GM12874 (cell line): ENCODE results near the gene LOC101059915.
A peak's percentile ranks its signal among the peaks of the same experiment; 100 is the strongest.

Experiments
- CTCF ChIP-seq: IDR thresholded peaks from 2 replicates; pipeline ENCODE4 v1.5.1; 2011; ENCODE audit warnings: low read depth, mild to moderate bottlenecking, control low read depth, low read length, moderate library complexity; ENCODE audit not compliant: insufficient read depth

The LOC101059915 gene

GRCh38 chrX:71661919-71662318 is 5.4 kb upstream of the LOC101059915 start:
- no peak for TF ChIP-seq CTCF

- TF ChIP-seq CTCF, result peak; percentile 48
Measured at GRCh38 chrX:71664202-71664601, 3.1 kb upstream of the LOC101059915 start.

- no peak for TF ChIP-seq CTCF
Measured at GRCh38 chrX:71664889-71665491, 2.4 kb upstream of the LOC101059915 start.

GRCh38 chrX:71665747-71666146 is 1.6 kb upstream of the LOC101059915 start:
- TF ChIP-seq CTCF, result no peak

- TF ChIP-seq CTCF, result no peak
Measured at GRCh38 chrX:71666240-71667223, 814 bp upstream of the LOC101059915 start.

GRCh38 chrX:71668248-71668595 is 876 bp downstream of the LOC101059915 start:
- TF ChIP-seq CTCF, result no peak

GRCh38 chrX:71669492-71669891 is 2.1 kb downstream of the LOC101059915 start:
- no peak for TF ChIP-seq CTCF
